ENCODE results near the gene ANGPTL2. TPM values are rescaled to one million over a fixed set of nuclear protein-coding genes. Genes with fewer than 3 reads are reported as not detected.

Gene ANGPTL2
- total RNA-seq, 1 experiment from 2014 or later: 36.2 TPM

- DNase-seq (ENCODE audit: low read depth): no peak
Observed at GRCh38 chr9:127096208-127096607, 26.2 kb downstream of the ANGPTL2 start.

GRCh38 chr9:127095411-127095810, 27.0 kb downstream of the ANGPTL2 start:
- no peak for DNase-seq (ENCODE audit: low read depth)

- DNase-seq (ENCODE audit: low read depth): no peak
Observed at GRCh38 chr9:127093319-127094020, 29.0 kb downstream of the ANGPTL2 start.

DNA sequence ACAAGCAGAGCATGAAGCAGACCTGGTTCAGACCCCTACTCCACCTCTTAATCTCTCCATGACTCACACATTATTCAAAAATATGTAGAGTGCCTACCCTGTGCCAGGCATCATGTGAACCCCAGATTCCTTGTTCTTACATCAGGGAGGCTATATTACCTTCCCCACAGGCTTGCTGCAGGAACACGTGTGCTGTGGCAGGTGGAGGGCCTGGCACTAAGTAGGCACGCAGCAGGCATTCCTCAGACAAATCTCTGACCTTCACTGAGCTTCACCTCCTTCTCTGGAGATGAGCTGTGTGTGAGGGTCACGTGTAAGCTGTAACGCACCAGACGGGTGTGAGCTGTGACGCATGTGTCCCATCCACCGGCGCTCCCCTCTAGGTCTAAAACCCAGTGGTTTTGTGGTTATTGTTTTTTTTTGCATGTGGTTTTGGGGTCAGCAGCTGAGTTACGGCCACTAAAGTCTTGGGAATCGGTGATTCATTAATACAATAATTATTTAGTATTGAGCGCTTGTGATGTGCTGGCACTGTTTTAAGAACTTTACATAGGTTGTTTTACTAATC, 30.3 kb downstream of the ANGPTL2 start:
- no peak for DNase-seq (ENCODE audit: low read depth)

DNA sequence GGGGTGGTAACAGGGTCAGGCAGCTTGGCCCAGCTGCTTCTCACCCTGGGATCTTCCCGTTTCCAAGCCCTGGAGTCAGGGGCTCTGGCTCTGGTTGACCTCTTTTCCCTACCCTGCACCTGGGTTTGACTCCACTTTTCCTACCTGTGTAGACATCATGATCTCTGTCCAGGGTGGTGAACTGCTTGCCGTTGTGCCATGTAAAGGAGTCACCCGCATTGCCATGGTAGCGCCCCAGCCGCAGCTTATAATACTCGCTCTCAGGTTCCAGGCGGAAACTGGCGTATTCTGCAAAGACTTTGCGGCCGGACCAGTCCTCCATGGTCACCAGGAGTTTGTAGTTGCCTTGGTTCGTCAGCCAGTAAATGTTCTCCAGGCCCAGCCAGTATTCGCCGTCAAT, 30.9 kb downstream of the ANGPTL2 start:
- no peak for DNase-seq (ENCODE audit: low read depth)

GRCh38 chr9:127090341-127090985, 32.0 kb downstream of the ANGPTL2 start:
- no peak for DNase-seq (ENCODE audit: low read depth)

DNA sequence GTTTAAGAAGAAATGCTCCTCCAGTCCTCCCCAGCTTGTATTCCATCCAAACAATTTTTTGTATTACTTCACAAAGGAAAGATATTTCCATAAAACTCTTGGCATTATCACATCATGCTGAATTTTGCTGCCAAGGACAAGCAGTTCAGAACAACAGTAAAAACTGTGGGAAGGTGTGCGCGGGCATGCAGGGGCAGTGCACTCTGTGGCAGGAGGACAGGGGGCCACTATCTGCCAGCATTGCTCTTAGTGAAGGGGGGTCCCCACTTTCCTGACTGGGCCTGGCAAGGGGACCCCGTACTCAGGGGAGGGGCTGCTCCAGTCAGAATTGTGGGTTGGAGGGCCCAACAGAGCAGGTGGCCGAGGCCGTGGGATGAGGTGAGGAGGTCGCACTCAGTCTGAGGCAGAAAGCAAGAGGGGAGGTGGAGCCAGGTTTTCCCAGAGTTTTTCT, 32.8 kb downstream of the ANGPTL2 start:
- DNase-seq (ENCODE audit: low read depth): no peak

GRCh38 chr9:127088724-127089615, 33.5 kb downstream of the ANGPTL2 start:
- DNase-seq (ENCODE audit: low read depth): no peak

GRCh38 chr9:127087836-127088235, 34.6 kb downstream of the ANGPTL2 start:
- no peak for DNase-seq (ENCODE audit: low read depth)

- no peak for DNase-seq (ENCODE audit: low read depth)
Observed at GRCh38 chr9:127087411-127087810, 35.0 kb downstream of the ANGPTL2 start.

DNA sequence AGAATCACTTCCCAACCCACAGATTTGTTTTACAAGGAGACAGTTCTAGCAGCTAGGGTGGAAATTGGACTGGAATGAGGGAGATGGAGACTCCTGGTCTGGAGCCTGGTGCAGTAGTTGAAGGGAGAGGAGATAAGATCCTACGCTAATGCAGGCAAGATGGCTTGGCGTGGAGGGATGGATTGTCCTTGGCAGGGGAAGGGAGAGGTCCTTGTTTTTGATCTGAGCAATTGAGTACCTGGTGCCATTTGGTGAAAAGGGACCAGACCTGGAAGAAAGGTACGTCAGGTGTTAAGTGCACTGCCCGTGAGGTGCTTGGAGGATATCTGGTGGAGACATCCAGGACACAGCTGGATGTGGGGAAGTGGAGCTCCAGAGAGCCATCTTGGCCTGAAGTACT, 35.7 kb downstream of the ANGPTL2 start:
- no peak for DNase-seq (ENCODE audit: low read depth)

GRCh38 chr9:127085186-127085585, 37.2 kb downstream of the ANGPTL2 start:
- DNase-seq (ENCODE audit: low read depth): no peak

GRCh38 chr9:127084076-127085039, 38.1 kb downstream of the ANGPTL2 start:
- DNase-seq (ENCODE audit: low read depth): no peak

GRCh38 chr9:127083138-127083980, 39.1 kb downstream of the ANGPTL2 start:
- DNase-seq (ENCODE audit: low read depth): no peak

DNA sequence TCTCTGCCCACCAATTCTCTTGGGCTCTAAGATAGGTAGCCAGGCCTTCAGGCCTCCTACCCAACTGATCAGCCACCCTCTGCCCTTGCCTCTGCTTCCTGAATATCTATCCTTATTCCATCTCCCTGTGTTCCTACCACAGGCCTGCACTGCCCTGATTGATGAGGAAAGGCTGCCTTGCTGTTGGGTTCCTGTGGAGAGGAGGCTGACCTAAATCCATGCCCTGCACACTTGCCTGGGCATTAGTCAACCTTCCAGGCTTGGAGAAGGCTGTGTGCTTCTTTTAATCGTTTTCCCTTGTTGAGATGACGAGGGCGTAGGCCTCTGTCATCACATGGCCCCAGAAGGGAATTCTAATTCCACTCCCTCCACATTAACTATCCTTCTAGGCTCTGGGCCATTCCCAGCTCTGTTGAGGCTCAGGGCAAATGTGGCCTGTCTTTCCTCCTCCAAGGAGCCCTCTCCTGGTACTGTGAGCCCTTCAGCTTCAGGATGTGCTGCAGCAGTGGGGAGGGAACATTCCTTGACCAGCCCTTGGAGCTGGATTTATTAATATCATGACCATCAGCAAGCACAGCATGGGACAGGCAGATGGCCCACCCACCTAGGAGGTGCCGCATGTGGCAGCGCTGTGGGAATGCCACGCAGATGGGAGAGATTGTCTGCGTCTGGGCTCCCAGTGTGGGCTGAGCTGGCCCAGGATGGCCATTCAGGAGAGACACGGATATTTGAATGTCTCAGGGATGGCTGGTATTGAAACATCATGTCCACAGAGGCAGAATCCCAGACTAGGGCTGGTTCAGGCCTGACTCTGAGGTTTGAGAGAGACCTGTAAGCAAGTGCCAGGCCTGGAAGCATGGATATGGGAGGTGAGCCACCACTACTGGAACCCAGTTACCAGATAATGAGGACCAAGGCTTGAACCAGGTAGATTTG, 40.9 kb downstream of the ANGPTL2 start:
- no peak for DNase-seq (ENCODE audit: low read depth)

GRCh38 chr9:127079446-127080140, 42.8 kb downstream of the ANGPTL2 start:
- DNase-seq (ENCODE audit: low read depth): no peak

DNA sequence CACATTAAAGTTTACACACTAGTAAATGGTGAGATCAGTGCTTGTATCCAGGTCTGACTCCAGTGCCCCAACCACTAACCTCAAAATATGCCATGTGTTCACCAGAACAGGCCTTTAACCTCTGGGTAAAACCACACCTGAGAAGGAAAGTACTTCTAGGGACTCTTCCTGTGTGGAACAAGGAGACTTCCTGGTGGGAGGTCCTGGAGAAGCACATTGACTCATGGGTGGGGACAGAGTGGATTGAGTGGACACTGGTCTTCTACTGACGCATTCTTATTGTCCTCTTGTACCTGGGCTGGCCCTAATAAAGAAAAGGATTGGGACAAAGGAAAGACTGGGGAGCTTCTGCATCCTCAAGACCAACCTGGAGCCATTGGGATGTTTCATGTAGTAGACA, 43.4 kb downstream of the ANGPTL2 start:
- no peak for DNase-seq (ENCODE audit: low read depth)

GRCh38 chr9:127078336-127078735, 44.1 kb downstream of the ANGPTL2 start:
- no peak for DNase-seq (ENCODE audit: low read depth)
